Measurements from ENCODE around the gene SLC6A11.

Gene SLC6A11

DNA sequence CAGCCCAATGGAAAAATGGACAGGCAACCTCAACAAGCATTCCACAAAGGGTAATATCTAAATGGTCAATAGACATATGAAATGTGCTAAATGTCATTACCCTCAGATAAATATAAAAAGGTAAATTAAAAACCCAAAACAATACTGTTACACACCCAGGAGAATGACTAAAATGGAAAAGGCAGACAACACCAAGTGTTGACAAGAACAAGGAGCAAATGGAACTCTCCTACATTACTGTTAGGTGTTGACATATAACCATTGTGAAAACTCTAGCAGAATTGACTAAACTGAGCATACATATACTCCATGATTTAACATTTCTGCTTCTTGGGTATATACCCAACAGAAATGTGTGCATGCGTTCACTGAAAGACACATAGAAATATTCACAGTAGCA lies 25.3 kb upstream of the SLC6A11 start:
- DNase-seq (ENCODE audit: low spot score), result no peak

GRCh38 chr3:10792208-10792607 lies 23.8 kb upstream of the SLC6A11 start:
- no peak for DNase-seq (ENCODE audit: low spot score)

GRCh38 chr3:10798600-10799367 lies 17.2 kb upstream of the SLC6A11 start:
- DNase-seq (ENCODE audit: low spot score), result no peak

DNA sequence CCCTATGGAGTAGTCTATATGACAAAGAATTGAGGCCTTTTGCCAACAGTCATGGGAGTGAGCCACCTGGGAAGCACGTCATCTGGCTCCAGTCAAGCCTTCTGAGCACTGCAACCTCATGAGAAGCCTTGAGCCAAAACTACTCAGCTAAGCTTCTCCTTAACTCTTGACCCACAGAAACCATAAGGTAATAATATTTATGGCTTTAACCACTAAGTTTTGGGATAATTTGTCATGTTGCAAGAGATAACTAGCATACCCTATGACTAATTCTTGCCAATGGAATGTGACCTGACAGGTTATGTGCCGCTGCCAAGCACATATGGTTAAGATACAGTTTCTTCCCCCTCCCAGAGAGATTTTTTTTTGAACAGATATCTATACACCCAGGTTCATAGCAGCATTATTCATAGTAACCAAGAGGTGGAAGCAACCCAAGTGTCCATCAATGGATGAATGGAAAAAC lies 11.8 kb upstream of the SLC6A11 start:
- DNase-seq (ENCODE audit: low spot score), result no peak

GRCh38 chr3:10806006-10806405 lies 10.0 kb upstream of the SLC6A11 start:
- no peak for DNase-seq (ENCODE audit: low spot score)

GRCh38 chr3:10808130-10808735 lies 7.8 kb upstream of the SLC6A11 start:
- no peak for DNase-seq (ENCODE audit: low spot score)

- DNase-seq (ENCODE audit: low spot score), result no peak
These were observed 7.1 kb upstream of the SLC6A11 start for GRCh38 chr3:10808974-10809373.

GRCh38 chr3:10810376-10810775 lies 5.7 kb upstream of the SLC6A11 start:
- no peak for DNase-seq (ENCODE audit: low spot score)

DNA sequence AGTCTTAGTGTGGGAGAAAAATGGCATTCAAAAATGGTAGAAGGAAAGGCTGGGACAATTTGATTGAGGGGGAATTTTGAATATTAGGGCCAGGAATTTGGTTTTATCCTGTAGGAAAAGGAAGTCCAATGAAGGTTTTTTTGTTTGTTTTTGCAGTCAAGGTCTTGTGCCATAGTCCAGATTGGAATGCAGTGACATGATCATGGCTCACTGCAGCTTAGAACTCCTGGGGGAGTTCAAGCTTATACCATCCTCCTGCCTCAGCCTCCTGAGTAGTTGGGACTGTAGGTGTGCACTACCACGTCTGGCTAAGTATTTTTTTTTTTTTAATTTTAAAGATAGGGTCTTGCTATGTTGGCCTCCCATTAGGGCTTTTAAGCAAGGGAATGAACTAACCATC lies 2.6 kb upstream of the SLC6A11 start:
- no peak for DNase-seq (ENCODE audit: low spot score)

DNA sequence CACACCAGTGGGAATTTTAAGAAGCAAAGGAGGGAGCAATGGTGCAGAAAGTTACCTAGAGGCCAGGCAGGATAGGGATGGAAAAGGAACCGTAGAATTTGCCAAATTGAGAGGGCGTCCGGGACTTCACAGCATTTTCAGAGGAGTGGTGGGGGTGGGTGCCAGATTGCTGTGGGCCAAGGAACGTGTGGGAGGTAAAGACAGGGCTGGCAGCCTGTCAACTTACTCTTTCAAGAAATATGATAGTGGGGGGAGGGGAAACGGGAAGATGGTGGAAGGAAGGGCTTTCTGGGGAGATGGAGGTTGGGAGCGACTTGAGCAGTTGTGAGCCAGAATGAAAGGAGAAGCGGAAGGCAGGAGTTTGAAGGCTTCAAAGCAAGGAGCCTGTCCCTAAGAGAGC lies 1.4 kb upstream of the SLC6A11 start:
- no peak for DNase-seq (ENCODE audit: low spot score)

DNA sequence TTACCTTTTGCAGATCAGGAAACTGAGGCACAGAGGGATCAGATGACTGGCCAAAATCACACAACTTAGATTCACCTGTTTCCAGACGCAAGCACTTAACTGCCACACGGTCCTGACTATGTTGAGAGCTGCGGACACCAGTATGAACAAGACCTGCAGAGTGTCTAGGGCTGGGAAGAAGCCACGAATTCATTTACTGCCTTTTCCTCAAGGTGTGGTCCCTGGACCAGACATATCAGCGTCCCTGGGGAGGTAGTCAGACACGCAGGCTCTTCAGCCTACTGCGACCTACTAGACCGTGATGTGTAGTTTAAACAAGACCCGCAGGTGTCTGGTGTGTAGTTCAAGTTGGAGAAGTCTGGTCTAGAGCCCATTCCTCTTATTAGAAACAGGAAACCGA lies 541 bp upstream of the SLC6A11 start:
- no peak for DNase-seq (ENCODE audit: low spot score)

GRCh38 chr3:10816863-10817253 lies 830 bp downstream of the SLC6A11 start:
- DNase-seq (ENCODE audit: low spot score), result no peak

DNA sequence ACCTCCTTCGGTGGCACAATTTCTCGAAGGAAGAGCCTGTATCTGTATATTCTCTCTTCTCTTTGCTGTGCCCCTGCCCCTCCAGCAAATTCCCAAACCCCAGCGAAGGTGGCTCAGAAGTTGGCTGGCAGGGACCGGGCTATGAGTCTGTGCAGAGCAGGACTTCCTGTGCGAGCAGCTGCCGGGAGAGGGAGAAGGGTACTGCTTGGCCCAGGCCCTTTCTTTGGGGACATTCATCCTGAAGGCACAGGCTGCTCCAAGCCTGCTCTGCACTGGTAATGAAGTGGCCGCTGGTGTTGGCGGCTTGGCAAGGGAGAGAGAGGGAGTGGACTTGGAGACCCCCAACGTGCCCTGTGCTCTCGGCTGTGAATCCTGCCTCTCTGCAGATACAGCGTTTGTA lies 1.5 kb downstream of the SLC6A11 start:
- no peak for DNase-seq (ENCODE audit: low spot score)

DNA sequence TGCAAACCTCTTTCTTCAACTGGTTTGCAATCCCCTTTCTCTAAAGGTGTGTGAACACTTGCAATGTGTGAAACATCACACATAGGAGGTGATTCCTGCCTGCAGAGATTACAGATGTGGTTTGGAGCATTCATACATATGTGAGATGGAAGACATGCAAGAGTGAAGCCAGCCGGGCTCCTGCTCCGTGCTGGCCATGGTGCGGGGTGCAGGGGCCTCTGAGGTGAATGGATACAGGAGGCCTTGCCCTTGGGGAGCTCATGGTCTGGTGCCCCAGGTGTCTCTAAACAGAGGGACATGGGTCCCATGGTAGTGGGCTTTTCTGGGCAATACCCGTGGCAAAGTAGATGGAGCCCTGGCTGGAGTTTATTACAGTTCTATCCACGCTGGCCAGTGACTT lies 6.0 kb downstream of the SLC6A11 start:
- no peak for DNase-seq (ENCODE audit: low spot score)

- no peak for DNase-seq (ENCODE audit: low spot score)
These were observed 6.9 kb downstream of the SLC6A11 start for GRCh38 chr3:10822708-10823515.

DNA sequence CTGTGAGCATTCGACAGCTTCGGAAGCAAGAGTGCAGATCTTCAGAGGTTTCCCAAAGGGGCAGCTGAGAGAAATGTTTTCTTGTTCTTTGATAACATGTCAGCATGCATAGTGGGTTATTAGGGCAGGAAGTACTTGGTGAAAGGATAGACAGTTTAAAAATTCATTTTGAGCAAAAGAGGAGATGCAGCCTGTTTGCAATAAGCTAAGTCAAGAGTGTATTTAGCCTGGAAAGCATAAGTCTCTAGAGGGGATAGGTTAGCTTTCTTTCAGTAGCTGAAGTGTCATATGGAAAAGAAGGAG lies 7.4 kb downstream of the SLC6A11 start:
- DNase-seq (ENCODE audit: low spot score), result no peak

- DNase-seq (ENCODE audit: low spot score), result no peak
These were observed 8.4 kb downstream of the SLC6A11 start for GRCh38 chr3:10824468-10824867.

- no peak for DNase-seq (ENCODE audit: low spot score)
These were observed 17.9 kb downstream of the SLC6A11 start for GRCh38 chr3:10833855-10834414.

- no peak for DNase-seq (ENCODE audit: low spot score)
These were observed 18.9 kb downstream of the SLC6A11 start for GRCh38 chr3:10834951-10835350.

- no peak for DNase-seq (ENCODE audit: low spot score)
These were observed 19.4 kb downstream of the SLC6A11 start for GRCh38 chr3:10835406-10835805.

DNA sequence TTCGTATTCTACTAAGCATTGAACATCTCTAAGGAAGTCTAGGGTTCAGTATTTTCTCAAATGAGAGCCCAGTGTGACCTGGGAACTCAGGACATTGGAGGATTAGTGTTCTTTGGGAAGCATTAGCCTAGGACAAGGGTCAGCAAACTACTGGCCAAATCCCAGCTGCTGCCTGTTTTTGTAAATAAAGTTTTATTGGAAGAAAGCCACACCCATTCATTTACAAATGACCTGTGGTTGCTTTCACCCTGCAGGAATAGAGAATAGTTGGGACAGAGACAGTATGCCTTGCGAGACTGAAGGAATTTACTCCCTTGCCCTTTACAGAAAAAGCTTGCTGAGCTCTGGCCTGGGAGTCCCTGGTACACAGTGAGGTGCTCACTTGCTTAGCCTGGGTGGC lies 20.6 kb downstream of the SLC6A11 start:
- no peak for DNase-seq (ENCODE audit: low spot score)

GRCh38 chr3:10837849-10838248 lies 21.8 kb downstream of the SLC6A11 start:
- no peak for DNase-seq (ENCODE audit: low spot score)

- DNase-seq (ENCODE audit: low spot score), result no peak
These were observed 23.1 kb downstream of the SLC6A11 start for GRCh38 chr3:10839167-10839566.
